Fibroblast of skin of left quadriceps (primary cell): Measurements from ENCODE around the gene CEP19.

Source experiments
- DNase-seq, 2 experiments: peaks; one replicate each; pipeline ENCODE4 v3.0.0-alpha.2; 2013; ENCODE audit warnings: low read depth in 2 of 2

The CEP19 gene

DNA sequence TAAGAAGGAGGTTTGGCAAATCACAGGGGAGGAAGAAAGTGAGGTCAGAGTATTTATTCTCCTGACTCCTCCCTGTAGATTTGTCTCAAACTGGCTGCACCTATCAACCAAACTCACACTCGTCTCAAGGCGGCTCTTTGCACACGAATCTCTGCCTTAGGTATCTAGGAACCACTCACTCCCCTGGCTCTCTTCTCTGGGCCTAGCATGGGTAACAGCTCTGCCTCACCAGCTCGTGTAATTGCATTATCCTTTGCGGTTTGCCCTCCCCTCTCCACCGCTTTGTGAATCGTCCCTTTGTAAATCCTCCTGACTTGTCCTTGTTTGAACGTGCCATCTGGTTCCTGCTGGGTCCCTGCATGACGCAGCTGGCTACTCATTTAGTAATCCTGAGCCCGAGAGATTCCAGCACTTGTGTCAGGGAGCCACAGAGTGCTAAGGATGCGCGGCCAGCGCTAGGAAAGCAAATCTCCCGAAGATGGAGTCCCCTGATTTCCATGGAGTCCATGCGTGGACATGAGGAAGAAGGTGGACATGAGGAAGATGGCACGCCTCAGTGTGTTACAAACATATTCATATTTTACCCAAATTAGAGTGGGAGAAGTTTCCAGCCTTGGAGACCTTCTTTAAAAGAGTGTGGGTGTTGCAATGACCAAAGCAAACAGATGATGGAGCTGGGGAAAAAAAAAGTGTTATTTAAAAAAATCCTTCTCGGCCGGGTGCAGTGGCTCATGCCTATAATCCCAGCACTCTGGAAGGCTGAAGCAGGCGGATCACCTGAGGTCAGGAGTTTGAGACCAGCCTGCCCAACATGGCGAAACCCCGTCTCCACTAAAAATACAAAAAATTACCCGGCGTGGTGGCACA lies 45.8 kb downstream of the CEP19 start:
- peak in 1 of 2 experiments; percentile 17 for DNase-seq

- peak; percentile 10 to 22 for DNase-seq
Measured at GRCh38 chr3:196662711-196663571, 49.1 kb downstream of the CEP19 start.

- DNase-seq = no peak
Measured at GRCh38 chr3:196662033-196662432, 50.0 kb downstream of the CEP19 start.

- no peak for DNase-seq
Measured at GRCh38 chr3:196661400-196661799, 50.6 kb downstream of the CEP19 start.

DNA sequence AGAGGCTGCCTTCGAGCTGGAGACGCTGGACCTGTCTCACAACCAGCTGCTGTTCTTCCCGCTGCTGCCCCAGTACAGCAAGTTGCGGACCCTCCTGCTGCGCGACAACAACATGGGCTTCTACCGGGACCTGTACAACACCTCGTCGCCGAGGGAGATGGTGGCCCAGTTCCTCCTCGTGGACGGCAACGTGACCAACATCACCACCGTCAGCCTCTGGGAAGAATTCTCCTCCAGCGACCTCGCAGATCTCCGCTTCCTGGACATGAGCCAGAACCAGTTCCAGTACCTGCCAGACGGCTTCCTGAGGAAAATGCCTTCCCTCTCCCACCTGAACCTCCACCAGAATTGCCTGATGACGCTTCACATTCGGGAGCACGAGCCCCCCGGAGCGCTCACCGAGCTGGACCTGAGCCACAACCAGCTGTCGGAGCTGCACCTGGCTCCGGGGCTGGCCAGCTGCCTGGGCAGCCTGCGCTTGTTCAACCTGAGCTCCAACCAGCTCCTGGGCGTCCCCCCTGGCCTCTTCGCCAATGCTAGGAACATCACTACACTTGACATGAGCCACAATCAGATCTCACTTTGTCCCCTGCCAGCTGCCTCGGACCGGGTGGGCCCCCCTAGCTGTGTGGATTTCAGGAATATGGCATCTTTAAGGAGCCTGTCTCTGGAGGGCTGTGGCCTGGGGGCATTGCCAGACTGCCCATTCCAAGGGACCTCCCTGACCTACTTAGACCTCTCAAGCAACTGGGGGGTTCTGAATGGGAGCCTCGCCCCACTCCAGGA lies 51.5 kb downstream of the CEP19 start:
- DNase-seq = no peak

GRCh38 chr3:196659901-196660351 lies 52.1 kb downstream of the CEP19 start:
- no peak for DNase-seq
